ENCODE data around the gene UST.

DNA sequence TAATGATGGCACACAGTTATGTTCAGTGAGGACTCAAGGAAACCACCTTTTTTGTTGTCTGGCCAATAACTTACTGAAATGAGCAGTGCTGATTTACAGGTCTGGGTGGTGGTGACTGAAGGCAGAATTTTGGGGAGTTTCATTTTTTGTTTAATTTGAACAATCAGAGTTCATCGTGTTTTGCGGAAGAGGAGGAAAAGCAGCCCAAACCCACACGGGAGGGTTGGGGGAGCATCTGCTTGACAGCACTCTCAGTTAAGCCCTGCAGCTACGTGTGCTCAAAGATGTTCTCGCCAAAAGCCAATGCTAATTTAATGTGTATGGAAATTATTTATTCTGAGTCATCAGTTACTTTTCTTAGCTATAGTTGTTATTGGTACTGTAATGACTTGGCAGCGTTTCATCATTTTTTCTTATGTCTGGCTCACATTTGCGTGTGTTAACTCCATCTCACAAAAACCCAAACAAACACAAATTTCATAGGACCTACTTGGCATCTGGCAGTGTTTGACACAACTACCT is 89.2 kb downstream of the UST start:
- TF ChIP-seq, protein P1, sequence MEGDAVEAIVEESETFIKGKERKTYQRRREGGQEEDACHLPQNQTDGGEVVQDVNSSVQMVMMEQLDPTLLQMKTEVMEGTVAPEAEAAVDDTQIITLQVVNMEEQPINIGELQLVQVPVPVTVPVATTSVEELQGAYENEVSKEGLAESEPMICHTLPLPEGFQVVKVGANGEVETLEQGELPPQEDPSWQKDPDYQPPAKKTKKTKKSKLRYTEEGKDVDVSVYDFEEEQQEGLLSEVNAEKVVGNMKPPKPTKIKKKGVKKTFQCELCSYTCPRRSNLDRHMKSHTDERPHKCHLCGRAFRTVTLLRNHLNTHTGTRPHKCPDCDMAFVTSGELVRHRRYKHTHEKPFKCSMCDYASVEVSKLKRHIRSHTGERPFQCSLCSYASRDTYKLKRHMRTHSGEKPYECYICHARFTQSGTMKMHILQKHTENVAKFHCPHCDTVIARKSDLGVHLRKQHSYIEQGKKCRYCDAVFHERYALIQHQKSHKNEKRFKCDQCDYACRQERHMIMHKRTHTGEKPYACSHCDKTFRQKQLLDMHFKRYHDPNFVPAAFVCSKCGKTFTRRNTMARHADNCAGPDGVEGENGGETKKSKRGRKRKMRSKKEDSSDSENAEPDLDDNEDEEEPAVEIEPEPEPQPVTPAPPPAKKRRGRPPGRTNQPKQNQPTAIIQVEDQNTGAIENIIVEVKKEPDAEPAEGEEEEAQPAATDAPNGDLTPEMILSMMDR (IDR thresholded peaks at IDR 0.05), result no peak
- no peak for TF ChIP-seq POLR2A (IDR thresholded peaks at IDR 0.05)

Measured in esophagus squamous epithelium (tissue), 4 donors.